SK-N-SH treated with all-trans-retinoic acid at 6 μM for 48 hours (cell line): ENCODE measurements around the gene FBXO48.

Source experiments
- ARNTL ChIP-seq: fragments of 450-650 bp; formaldehyde crosslinking; IDR thresholded peaks from 2 replicates; pipeline ENCODE4 v1.5.0; 2020; ENCODE audit warnings: low read depth, mild to moderate bottlenecking, moderate library complexity, borderline replicate concordance
- BACH2 ChIP-seq: fragments of 250-450 bp; sonication (Bioruptor Pico); IDR thresholded peaks from 2 replicates; pipeline ENCODE4 v1.9.0; 2021; ENCODE audit warnings: mild to moderate bottlenecking, borderline replicate concordance
- ISL1 ChIP-seq: fragments of 250-450 bp; sonication (Bioruptor Pico); IDR thresholded peaks from 2 replicates; pipeline ENCODE4 v2.1.2; 2022; ENCODE audit warnings: mild to moderate bottlenecking, moderate library complexity
- PATZ1 ChIP-seq: fragments of 250-450 bp; sonication (Bioruptor Pico); IDR thresholded peaks from 2 replicates; pipeline ENCODE4 v1.8.0; 2020; ENCODE audit warnings: mild to moderate bottlenecking, moderate library complexity, borderline replicate concordance
- RARB ChIP-seq: fragments of 250-450 bp; sonication (Bioruptor Pico); IDR thresholded peaks from 2 replicates; pipeline ENCODE4 v1.8.0; 2021; ENCODE audit warnings: mild to moderate bottlenecking, moderate library complexity
- SNAI2 ChIP-seq: fragments of 250-450 bp; sonication (Bioruptor Pico); IDR thresholded peaks from 2 replicates; pipeline ENCODE4 v1.5.0; 2020; ENCODE audit warnings: mild to moderate bottlenecking, moderate library complexity
- ZC3H10 ChIP-seq: fragments of 250-450 bp; sonication (Bioruptor Pico); IDR thresholded peaks from 2 replicates; pipeline ENCODE4 v1.5.1; 2021; ENCODE audit warnings: mild to moderate bottlenecking, moderate library complexity
- ZFP30 ChIP-seq: fragments of 450-650 bp; formaldehyde crosslinking; IDR thresholded peaks from 2 replicates; pipeline ENCODE4 v1.5.0; 2022; ENCODE audit warnings: mild to moderate bottlenecking, moderate library complexity
- ZNF565 ChIP-seq: fragments of 450-650 bp; formaldehyde crosslinking; conservative IDR thresholded peaks from 2 replicates; pipeline ENCODE4 v1.5.0; 2020; ENCODE audit warnings: low read depth, mild to moderate bottlenecking, moderate library complexity
- ZNF8 ChIP-seq: fragments of 450-650 bp; formaldehyde crosslinking; IDR thresholded peaks from 2 replicates; pipeline ENCODE4 v1.5.0; 2020; ENCODE audit warnings: mild to moderate bottlenecking, moderate library complexity

- TF ChIP-seq SNAI2 (no peak), ZNF565 (no peak), ZNF8 (CRISPR knock-in tag) (no peak), ARNTL (CRISPR knock-in tag) (no peak), PATZ1 (CRISPR knock-in tag) (no peak), ISL1 (no peak), BACH2 (no peak), RARB (CRISPR knock-in tag) (no peak), ZFP30 (no peak), ZC3H10 (CRISPR knock-in tag) (no peak)
Observed at GRCh38 chr2:68476454-68476853, 9.4 kb upstream of the FBXO48 start.
